SIG-M5 (cell line): ENCODE data around the gene MUC4.
"Not testable (repeated sequence)": the region's sequence is repeated elsewhere in the genome, so short reads cannot be mapped to it uniquely, and the experiment has no call there.

Experiments used
- DNase-seq: peaks from one replicate; lab custom pipeline; 2025; lab: John Stamatoyannopoulos, UW

The MUC4 gene

GRCh38 chr3:195788711-195789581 lies 22.8 kb downstream of the MUC4 start:
- DNase-seq, result no peak

DNA sequence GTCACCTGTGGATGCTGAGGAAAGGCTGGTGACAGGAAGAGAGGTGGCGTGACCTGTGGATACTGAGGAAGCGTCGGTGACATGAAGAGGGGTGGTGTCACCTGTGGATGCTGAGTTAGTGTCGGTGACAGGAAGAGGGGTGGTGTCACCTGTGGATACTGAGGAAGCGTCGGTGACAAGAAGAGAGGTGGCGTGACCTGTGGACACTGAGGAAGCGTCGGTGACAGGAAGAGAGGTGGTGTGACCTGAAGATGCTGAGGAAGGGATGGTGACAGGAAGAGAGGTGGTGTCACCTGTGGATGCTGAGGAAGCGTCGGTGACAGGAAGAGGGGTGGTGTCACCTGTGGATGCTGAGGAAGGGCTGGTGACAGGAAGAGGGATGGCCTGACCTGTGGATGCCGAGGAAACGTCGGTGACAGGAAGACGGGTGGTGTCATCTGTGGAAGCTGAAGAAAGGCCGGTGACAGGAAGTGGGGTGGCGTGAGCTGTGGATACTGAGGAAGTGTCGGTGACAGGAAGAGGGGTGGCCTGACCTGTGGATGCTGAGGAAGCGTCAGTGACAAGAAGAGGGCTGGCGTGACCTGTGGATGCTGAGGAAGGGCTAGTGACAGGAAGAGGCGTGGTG lies 25.8 kb downstream of the MUC4 start:
- DNase-seq, result not testable (repeated sequence)

- DNase-seq, result not testable (repeated sequence)
Measured at GRCh38 chr3:195784031-195784430, 27.7 kb downstream of the MUC4 start.

GRCh38 chr3:195781236-195781635 lies 30.5 kb downstream of the MUC4 start:
- DNase-seq, result not testable (repeated sequence)

- DNase-seq, result no peak
Measured at GRCh38 chr3:195777975-195778374, 33.8 kb downstream of the MUC4 start.

- no peak for DNase-seq
Measured at GRCh38 chr3:195774917-195775316, 36.8 kb downstream of the MUC4 start.

DNA sequence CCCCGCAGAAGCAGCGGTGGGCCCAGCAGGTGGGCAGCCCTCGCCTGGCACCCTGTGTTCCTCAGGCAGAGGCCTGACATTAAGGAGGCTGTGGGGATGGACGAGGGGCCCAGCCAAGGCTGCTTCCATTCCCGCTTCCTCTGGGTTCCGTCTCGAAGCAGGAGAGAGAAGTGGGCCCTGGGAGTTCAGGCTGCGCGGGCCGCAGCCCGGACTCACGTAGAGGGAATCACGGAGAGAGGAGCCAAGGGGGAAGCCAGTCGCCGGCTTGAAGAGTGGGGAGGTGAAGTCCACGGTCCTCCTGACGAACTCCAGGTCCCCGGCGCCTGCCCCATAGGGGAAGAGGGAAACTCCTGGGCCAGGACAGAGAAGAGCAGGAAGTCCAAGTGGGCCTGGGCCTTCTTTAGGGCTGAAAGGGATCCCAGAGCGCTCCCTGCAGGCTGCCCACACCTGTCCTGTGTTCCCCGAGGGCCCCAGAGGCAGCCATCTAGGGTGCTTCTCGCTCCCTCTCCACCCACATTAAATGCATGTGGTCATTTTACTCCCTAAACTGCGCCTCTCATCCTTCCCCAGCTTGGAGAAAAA lies 37.7 kb downstream of the MUC4 start:
- DNase-seq, result no peak

DNA sequence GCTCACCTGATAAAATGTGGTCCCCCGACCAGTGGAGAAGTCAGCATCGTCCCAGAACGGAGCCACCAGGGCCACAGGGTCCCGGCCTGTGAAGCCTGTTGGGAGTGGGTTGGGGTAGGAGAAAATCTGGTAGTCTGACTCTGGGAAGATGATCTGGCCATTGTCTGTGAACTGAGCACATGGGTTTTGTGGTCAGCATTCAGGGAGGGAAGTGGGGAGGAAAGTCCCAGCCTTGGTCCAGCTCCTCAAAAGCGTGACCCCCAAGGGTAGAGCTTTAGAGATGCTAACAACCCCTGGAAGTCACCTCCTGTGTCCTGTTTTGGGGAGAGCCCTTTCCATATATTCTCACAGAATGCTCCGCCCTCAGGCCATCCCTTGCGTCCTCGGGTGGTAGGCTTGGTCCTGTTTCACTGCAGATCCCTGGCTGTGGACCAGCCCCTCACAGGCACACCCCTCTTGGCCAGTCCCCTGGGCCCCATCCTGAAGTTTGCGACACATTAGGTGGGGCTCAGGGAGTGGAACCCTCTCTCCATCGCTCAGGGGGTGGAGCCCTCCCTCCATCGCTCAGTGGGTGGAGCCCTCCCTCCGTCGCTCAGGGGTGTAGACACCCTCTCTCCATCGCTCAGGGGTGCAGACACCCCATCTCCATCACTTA lies 40.0 kb downstream of the MUC4 start:
- DNase-seq, result no peak

DNA sequence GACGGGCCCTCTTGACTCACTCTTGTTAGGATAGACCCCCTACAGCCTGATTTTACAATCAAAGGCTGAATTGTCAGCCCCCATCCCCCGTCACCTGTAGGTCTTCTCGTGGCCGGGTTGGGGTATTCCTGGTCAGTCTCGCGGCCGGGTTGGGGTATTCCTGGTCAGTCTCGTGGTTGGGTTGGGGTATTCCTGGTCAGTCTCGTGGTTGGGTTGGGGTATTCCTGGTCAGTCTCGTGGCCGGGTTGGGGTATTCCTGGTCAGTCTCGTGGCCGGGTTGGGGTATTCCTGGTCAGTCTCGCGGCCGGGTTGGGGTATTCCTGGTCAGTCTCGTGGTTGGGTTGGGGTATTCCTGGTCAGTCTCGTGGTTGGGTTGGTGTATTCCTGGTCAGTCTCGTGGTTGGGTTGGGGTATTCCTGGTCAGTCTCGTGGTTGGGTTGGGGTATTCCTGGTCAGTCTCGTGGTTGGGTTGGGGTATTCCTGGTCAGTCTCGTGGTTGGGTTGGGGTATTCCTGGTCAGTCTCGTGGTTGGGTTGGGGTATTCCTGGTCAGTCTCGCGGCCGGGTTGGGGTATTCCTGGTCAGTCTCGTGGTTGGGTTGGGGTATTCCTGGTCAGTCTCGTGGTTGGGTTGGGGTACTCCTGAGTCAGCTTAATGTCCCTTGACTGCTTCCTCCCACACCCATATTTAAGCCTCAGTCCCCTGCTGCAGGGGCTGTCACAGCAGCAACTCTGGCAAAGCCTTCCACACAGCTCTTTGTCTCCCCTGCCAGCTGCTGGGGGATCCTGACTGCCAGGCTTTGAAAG lies 40.7 kb downstream of the MUC4 start:
- not testable (repeated sequence) for DNase-seq

DNA sequence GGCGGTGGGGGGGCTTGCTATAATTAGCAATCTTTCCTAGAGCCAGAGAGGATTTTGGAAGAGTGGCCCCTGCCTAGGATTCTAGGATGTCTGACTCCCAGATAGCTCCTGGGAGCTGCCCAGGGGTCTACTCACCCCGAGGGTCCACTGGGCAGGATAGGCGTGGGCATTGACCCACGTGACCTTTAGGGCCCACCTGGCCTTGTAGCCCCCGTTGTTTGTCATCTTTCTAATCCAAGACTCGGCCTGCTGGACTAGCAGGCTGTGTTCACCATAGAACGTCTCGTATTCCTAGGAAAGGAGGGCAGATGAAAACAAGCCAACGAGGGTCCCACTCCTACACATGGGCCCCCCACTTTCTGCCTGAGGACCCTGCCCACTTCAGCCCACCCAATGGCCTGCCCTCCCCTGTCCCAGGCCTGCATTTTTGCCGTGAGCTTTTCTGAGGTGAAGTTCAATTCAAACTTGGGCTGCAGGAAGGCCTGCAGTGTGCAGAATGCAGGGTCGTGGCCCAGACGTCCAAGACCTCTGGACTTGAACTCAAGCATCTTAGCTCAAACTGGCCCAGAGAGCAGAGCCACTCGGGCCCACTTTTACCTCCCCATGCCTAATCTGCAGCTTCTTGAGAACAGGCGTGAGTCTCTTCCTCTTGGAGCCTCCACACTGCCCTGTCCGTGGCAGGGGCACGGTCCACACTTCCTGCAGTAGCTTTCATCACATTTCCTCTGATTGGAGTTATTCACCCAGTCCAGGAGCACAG lies 41.5 kb downstream of the MUC4 start:
- DNase-seq, result no peak

- DNase-seq, result no peak
Measured at GRCh38 chr3:195769551-195769950, 42.2 kb downstream of the MUC4 start.

GRCh38 chr3:195768831-195769303 lies 42.9 kb downstream of the MUC4 start:
- no peak for DNase-seq

GRCh38 chr3:195768414-195768813 lies 43.3 kb downstream of the MUC4 start:
- no peak for DNase-seq

DNA sequence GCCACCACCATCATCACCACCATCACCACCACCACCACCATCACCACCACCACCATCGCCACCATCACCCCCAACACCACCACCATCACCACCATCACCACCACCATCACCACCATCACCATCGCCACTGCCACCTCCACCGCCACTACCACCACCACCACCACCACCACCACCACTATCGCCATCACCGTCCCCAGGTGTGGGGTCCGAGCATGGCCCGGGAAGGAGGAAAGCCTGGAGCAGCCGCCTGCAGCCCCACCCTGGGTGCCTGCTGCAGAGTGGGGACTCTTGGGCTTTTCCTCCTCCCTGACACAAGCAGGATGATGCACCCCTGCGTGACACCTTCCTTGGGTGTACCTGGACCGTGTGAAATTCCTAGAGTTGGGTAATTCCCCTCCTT lies 43.9 kb downstream of the MUC4 start:
- no peak for DNase-seq

GRCh38 chr3:195766671-195767070 lies 45.1 kb downstream of the MUC4 start:
- DNase-seq, result no peak

GRCh38 chr3:195764961-195765706 lies 46.6 kb downstream of the MUC4 start:
- DNase-seq, result no peak

- DNase-seq, result no peak
Measured at GRCh38 chr3:195763843-195764825, 47.6 kb downstream of the MUC4 start.

GRCh38 chr3:195763076-195763830 lies 48.5 kb downstream of the MUC4 start:
- DNase-seq, result no peak
